ENCODE data around the gene YDJC. TPM values are rescaled to one million over a fixed set of nuclear protein-coding genes. Genes with fewer than 3 reads are reported as not detected.

YDJC gene
- total RNA-seq, 2 donors from 2014 or later = 18.3 to 32.3 TPM

DNA sequence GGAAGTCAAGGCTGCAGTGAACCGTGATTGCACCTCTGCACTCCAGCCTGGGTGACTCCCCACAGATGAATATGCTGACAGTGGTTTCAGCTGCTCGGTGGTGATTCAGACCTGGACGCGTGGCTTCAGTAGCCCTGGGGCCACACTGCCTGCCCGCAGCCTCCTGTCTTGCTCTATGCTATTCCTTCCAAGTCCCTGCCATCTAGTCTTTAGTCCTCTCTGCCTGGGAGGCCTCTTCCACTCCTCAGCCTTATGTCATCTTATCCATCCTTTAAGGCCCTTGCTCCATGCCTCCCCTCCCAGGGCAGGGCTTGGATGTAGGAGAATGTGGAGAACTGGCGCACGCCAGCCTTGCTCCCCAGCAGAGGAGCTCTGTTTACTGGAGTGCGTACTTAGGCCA is 23.0 kb downstream of the YDJC start:
- H3K9me3 ChIP-seq = no peaks in the 10 kb centered on the region
- H3K4me3 ChIP-seq = no peak overlapping the region
- DNase-seq (ENCODE audit: low spot score) = no peak
- H3K27ac ChIP-seq = no peak overlapping the region
- H3K27me3 ChIP-seq (replicated peaks; ENCODE audit: insufficient read depth) = no peaks in the 10 kb centered on the region
- H3K4me1 ChIP-seq (ENCODE audit: control insufficient read depth in 1 of 2, low read depth in 2 of 2) = peaks cover 4 to 7% of the 10 kb centered on the region in 2 donors
- no peak for ATAC-seq (ENCODE audit: insufficient number of reproducible peaks, low FRiP score, low read depth)
- no peak for TF ChIP-seq CTCF (IDR thresholded peaks at IDR 0.05)
- peaks cover 12% of the 10 kb centered on the region for H3K36me3 ChIP-seq

DNA sequence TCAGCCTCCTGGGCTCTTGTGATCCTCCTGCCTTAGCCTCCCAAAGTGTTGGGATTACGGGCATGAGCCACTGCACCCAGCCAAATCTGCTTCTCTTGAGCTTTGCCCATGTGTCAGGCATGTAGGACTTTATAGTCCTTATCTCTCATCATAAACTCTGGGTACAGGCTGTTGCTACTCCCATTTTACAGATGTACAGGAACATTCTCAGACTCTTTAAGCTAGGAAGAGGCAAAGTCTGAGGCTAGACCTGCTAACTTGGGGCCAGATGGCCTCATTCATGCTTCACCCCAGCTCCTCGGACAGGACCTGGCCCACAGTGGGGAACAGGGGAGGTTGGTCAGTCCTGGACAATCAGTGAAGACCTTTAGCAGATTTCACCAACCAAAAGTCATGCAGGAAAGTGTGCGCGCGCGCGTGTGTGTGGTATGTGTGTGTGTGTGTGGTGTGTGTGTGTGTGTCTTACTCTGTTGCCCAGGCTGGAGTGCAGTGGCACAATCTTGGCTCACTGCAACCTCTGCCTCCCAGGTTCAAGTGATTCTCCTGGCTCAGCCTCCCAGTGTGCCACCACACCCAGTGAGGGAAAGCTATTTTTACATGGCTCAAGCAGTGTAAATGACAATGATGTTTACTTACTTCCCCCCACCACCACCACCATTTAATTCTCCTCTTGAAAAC is 23.8 kb downstream of the YDJC start:
- H3K36me3 ChIP-seq = peaks cover 5% of the 10 kb centered on the region
- H3K27me3 ChIP-seq (replicated peaks; ENCODE audit: insufficient read depth) = no peaks in the 10 kb centered on the region
- DNase-seq (ENCODE audit: low spot score) = no peak
- H3K9me3 ChIP-seq = no peaks in the 10 kb centered on the region
- ATAC-seq (ENCODE audit: insufficient number of reproducible peaks, low FRiP score, low read depth) = no peak
- no peak overlapping the region for H3K4me3 ChIP-seq
- no peak for TF ChIP-seq CTCF (IDR thresholded peaks at IDR 0.05)
- H3K27ac ChIP-seq = no peak overlapping the region
- H3K4me1 ChIP-seq (ENCODE audit: control insufficient read depth in 1 of 2, low read depth in 2 of 2) = peaks cover 4 to 7% of the 10 kb centered on the region in 2 donors

GRCh38 chr22:21603973-21604372 is 25.8 kb downstream of the YDJC start:
- ATAC-seq (ENCODE audit: insufficient number of reproducible peaks, low FRiP score, low read depth) (no peak), DNase-seq (ENCODE audit: low spot score) (no peak)
- Histone ChIP-seq H3K4me3 (no peak overlapping the region), H3K36me3 (no peaks in the 10 kb centered on the region), H3K27me3 (replicated peaks; ENCODE audit: insufficient read depth) (no peaks in the 10 kb centered on the region), H3K27ac (no peak overlapping the region), H3K9me3 (no peaks in the 10 kb centered on the region), H3K4me1 (ENCODE audit: control insufficient read depth in 1 of 2, low read depth in 2 of 2) (peaks cover 4 to 21% of the 10 kb centered on the region in 2 donors)
- no peak for TF ChIP-seq CTCF (IDR thresholded peaks at IDR 0.05)

DNA sequence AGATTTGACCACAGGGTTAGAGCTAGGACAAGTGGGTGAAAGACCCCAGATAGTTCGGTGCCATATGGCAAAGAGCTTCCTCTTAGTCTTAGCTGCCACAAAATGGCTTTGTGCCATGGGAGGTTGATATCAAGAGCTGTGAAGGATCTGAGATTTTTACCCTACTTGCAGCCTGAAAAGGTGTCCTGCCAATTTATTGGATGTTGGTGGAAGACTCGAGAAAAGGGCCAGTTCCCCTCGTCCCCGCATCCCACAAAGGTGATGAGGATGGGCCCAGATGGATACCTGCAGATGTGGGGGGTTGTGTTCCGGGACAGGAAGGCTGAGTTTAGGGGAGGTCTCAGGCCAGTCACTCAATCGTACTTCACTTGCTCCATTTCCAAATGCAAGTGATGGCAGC is 27.2 kb downstream of the YDJC start:
- no peaks in the 10 kb centered on the region for H3K27me3 ChIP-seq (replicated peaks; ENCODE audit: insufficient read depth)
- DNase-seq (ENCODE audit: low spot score) = no peak
- no peak for ATAC-seq (ENCODE audit: insufficient number of reproducible peaks, low FRiP score, low read depth)
- TF ChIP-seq CTCF (IDR thresholded peaks at IDR 0.05) = no peak
- no peaks in the 10 kb centered on the region for H3K9me3 ChIP-seq
- H3K4me1 ChIP-seq (ENCODE audit: control insufficient read depth in 1 of 2, low read depth in 2 of 2) = peaks cover 4 to 22% of the 10 kb centered on the region in 2 donors
- no peak overlapping the region for H3K27ac ChIP-seq
- no peak overlapping the region for H3K4me3 ChIP-seq
- H3K36me3 ChIP-seq = no peaks in the 10 kb centered on the region

DNA sequence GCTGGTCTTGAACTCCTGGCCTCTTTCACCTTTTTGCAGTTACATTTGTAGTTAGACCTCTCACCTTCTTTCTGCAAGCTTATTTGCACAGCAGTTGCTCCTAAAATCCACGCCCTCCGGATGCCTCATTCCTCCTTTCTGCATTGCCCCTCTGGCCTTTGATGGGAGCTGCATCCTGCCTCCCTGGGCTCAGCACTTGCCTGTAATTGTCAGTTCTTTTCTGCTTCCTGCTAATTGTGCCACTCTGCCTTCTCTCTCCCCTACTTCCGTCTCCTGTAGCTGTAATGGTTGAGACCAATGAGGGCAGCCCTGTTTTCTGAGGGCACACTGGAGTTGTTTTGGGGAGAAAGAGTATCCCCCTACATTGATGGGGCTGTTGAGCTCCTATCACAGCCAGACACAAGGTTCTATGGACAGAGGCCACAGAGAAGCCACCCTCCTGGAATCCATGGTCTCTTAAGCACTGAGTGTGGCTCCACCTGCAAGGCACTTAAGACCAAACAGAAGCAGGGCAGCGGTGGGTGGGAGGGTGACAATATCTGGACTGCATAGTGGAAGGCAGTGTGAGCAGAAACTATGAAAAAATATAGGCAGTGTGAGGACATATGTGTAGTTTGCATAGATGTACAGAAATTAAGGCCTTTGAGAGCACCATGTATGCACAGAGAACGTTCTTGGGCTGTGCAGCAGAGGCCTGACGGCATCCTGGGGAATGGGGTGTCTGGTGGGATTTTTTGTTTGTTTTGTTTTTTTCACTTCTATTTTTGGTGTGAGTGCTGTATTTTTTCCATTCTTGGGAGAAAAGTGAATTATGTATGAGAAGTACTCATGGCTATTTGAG is 30.5 kb downstream of the YDJC start:
- no peaks in the 10 kb centered on the region for H3K9me3 ChIP-seq
- no peak overlapping the region for H3K4me3 ChIP-seq
- no peak for ATAC-seq (ENCODE audit: insufficient number of reproducible peaks, low FRiP score, low read depth)
- peaks cover under 1% of the 10 kb centered on the region for H3K36me3 ChIP-seq
- no peak overlapping the region for H3K27ac ChIP-seq
- no peaks in the 10 kb centered on the region for H3K27me3 ChIP-seq (replicated peaks; ENCODE audit: insufficient read depth)
- peaks cover 0 to 15% of the 10 kb centered on the region in 2 donors for H3K4me1 ChIP-seq (ENCODE audit: control insufficient read depth in 1 of 2, low read depth in 2 of 2)
- no peak for TF ChIP-seq CTCF (IDR thresholded peaks at IDR 0.05)
- DNase-seq (ENCODE audit: low spot score) = no peak

Data from thoracic aorta (tissue), 2 donors.